Psoas muscle (tissue), 8 donors: ENCODE data around the gene BTLA. TPM values are rescaled to one million over a fixed set of nuclear protein-coding genes. Genes with fewer than 3 reads are reported as not detected.
"Not testable (repeated sequence)": the region's sequence is repeated elsewhere in the genome, so short reads cannot be mapped to it uniquely, and the experiment has no call there.

Source experiments
- ATAC-seq, 4 donors: fragments of 200-7000 bp; cut with Tn5 transposase; one replicate each; pipeline ENCODE4 v1.9.1; 2020; ENCODE audit warnings: moderate library complexity in 3 of 4, mild to moderate bottlenecking in 2 of 4
- DNase-seq, 2 donors: peaks; one replicate each; pipeline ENCODE4 v3.0.0-alpha.2; 2020
- H3K27ac ChIP-seq: fragments of 200-600 bp; one replicate; pipeline ENCODE4 v1.8.0; 2022
- H3K27me3 ChIP-seq, 3 donors: fragments of 200-600 bp in 1 of 3; one replicate each; pipeline versions ENCODE4 v1.6.1 to v1.8.0; 2013 to 2022; ENCODE audit warnings: low read length in 2 of 3, mild to moderate bottlenecking in 2 of 3, moderate library complexity in 1 of 3; ENCODE audit not compliant: insufficient read depth in 3 of 3
- H3K36me3 ChIP-seq, 2 donors: fragments of 200-600 bp in 1 of 2; one replicate each; pipeline versions ENCODE4 v1.6.1 to v1.8.0; 2013 to 2022; ENCODE audit warnings: low read depth in 1 of 2, mild to moderate bottlenecking in 1 of 2, moderate library complexity in 1 of 2; ENCODE audit not compliant: insufficient read depth in 1 of 2
- H3K4me1 ChIP-seq: fragments of 200-600 bp; one replicate; pipeline ENCODE4 v1.8.0; 2022
- H3K4me3 ChIP-seq: fragments of 200-600 bp; one replicate; pipeline ENCODE4 v1.8.0; 2022; ENCODE audit warnings: mild to moderate bottlenecking
- H3K9me3 ChIP-seq: fragments of 200-600 bp; one replicate; pipeline ENCODE4 v1.8.0; 2022
- CTCF ChIP-seq: fragments of 200-600 bp; IDR thresholded peaks from one replicate; pipeline ENCODE4 v1.8.0; 2022; ENCODE audit warnings: antibody characterized with exemption
- WGBS, 3 donors: extraction: QIAGEN DNeasy Blood & Tissue Kit; methylation state at CpG; one replicate each; pipeline versions ENCODE4 v1.1.6 to v1.1.7; 2013; 5-methylcytosine and 5-hydroxymethylcytosine counted together
- intact Hi-C, 2 donors: fragments of 100-400 bp; cut with DNase I; formaldehyde crosslinking; loops; one replicate each; pipeline versions ENCODE4 v1.11.0 to v1.14.2; 2022
- polyA plus RNA-seq, 3 donors: library from polyadenylated mRNA; stranded (reverse); fragments of 200-250 nt; gene quantifications; one replicate each; pipeline ENCODE4 v1.2.3, GENCODE V29; 2013
- total RNA-seq, 4 donors: library from RNA; stranded (reverse); fragmentation: NEBNext Ultra II Directional in 2 of 4; extraction: Animal tissue kit (Norgen Biotek cat#: 25700) in 2 of 4; gene quantifications; one replicate each; pipeline versions ENCODE4 v1.2.1 to v1.2.4, GENCODE V29; 2021 to 2023
- donor health status: healthy with polysubstance abuse.
- donor health status: DM: no; HTN: no; CAD: no; lungs with moderate emphysema.
- donor health status: Bipolar disorder and iron deficiency.
- donor health status: healthy.
- donor health status: DM: yes; HTN: yes; CAD: no.
- donor health status: DM: no; HTN: no; CAD: no.
- donor health status: DM: no; HTN: no; CAD: no.
- donor health status: DM: yes; HTN: yes; CAD: no.

The BTLA gene
- total and polyA plus RNA-seq, 7 donors, result 0.01 to 0.32 (median 0.13) TPM; not detected in 2

DNA sequence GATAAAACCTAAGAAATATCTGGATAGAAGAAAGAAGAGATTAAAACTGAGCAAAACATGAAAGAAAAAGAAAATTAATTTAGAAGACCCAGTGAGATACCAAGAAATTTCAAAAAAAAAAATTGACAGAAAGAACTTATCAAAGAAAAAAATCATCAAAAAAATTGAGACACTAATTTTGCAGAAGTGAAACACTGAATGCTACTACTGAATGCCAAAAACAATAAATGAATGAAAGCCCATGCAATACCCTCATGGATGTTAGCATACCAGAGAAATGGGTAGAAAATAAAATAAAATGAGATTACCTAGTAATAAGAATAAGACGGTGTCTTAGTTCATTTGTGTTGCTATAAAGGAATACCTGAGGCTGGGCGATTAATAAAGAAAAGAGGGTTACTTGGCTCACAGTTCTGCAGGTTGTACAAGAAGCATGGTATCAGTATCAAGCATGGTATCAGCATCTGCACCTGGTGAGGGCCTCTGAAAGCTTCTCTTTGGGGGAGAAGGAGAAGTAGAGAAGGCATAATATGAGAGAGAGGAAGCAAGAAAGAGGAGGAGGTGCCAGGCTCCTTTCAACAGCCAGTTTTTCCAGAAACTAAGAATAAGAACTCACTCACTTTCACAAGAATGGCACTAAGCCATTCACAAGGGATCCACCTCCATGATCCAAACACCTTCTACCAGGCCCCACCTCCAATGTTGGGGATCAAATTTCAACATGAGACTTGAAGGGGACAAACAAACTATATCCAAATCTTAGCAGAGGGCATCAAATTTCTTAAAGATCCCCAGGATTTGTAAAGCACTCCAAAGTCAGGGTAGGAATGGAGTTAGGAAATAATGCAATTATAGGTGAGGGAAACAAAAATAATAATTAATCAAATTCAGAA is 73.2 kb downstream of the BTLA start:
- 97 to 100% (median 98%) methylated on average over 2 of the region's 2 CpGs for WGBS, 3 donors

GRCh38 chr3:112425382-112425781 is 73.9 kb downstream of the BTLA start:
- DNase-seq (no peak), ATAC-seq (no peak)
- no peak overlapping the region for H3K4me3 ChIP-seq
- no peaks in the 10 kb centered on the region for H3K36me3 ChIP-seq
- no peak for TF ChIP-seq CTCF
- H3K4me1 ChIP-seq, result no peaks in the 10 kb centered on the region
- no peaks in the 10 kb centered on the region for H3K9me3 ChIP-seq
- no peak overlapping the region for H3K27ac ChIP-seq
- intact Hi-C loops, result no loop called here
- H3K27me3 ChIP-seq, result no peaks in the 10 kb centered on the region
- WGBS, 3 donors, result 93 to 99% (median 95%) methylated on average over 2 of the region's 2 CpGs

More for the DNA sequence above, 73.2 kb downstream of the BTLA start:
- TF ChIP-seq CTCF, result no peak
- Histone ChIP-seq H3K27me3 (no peaks in the 10 kb centered on the region), H3K4me3 (no peak overlapping the region), H3K9me3 (no peaks in the 10 kb centered on the region), H3K36me3 (no peaks in the 10 kb centered on the region), H3K4me1 (no peaks in the 10 kb centered on the region), H3K27ac (no peak overlapping the region)
- intact Hi-C loops, result no loop called here
- ATAC-seq (no peak), DNase-seq (no peak)

- no peaks in the 10 kb centered on the region for H3K9me3 ChIP-seq
- H3K27ac ChIP-seq, result no peak overlapping the region
- DNase-seq (no peak), ATAC-seq (no peak)
- TF ChIP-seq CTCF, result no peak
- H3K36me3 ChIP-seq, result no peaks in the 10 kb centered on the region
- WGBS, 3 donors, result 42 to 73% (median 43%) methylated on average over 1 of the region's 1 CpG
- H3K4me3 ChIP-seq, result no peak overlapping the region
- no peaks in the 10 kb centered on the region for H3K27me3 ChIP-seq
- no peaks in the 10 kb centered on the region for H3K4me1 ChIP-seq
- intact Hi-C loops, result no loop called here
These were observed 74.9 kb downstream of the BTLA start for GRCh38 chr3:112424394-112424793.

DNA sequence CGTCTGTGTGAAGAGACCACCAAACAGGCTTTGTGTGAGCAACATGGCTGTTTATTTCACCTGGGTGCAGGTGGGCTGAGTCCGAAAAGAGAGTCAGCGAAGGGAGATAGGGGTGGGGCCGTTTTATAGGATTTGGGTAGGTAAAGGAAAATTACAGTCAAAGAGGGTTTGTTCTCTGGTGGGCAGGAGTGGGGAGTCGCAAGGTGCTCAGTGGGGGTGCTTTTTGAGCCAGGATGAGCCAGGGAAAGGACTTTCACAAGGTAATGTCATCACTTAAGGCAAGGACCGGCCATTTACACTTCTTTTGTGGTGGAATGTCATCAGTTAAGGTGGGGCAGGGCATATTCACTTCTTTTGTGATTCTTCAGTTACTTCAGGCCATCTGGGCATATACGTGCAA is 76.4 kb downstream of the BTLA start:
- H3K36me3 ChIP-seq, H3K4me1 ChIP-seq, H3K27me3 ChIP-seq, DNase-seq, ATAC-seq, H3K27ac ChIP-seq, intact Hi-C loops, H3K9me3 ChIP-seq, H3K4me3 ChIP-seq: not testable (repeated sequence)
- 59 to 91% (median 81%) methylated on average over 2 to 3 of the region's 7 CpGs for WGBS, 3 donors

DNA sequence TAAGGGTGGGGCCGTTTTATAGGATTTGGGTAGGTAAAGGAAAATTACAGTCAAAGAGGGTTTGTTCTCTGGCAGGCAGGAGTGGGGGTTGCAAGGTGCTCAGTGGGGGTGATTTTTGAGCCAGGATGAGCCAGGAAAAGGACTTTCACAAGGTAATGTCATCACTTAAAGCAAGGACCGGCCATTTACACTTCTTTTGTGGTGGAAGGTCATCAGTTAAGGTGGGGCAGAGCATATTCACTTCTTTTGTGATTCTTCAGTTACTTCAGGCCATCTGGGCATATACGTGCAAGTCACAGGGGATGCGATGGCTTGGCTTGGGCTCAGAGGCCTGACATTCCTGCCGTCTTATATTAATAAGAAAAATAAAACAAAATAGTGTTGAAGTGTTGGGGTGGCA is 80.7 kb downstream of the BTLA start:
- ATAC-seq, H3K27me3 ChIP-seq, H3K27ac ChIP-seq, H3K36me3 ChIP-seq, H3K4me1 ChIP-seq, H3K4me3 ChIP-seq, intact Hi-C loops, DNase-seq, H3K9me3 ChIP-seq: not testable (repeated sequence)
- 80 to 89% (median 86%) methylated on average over 4 of the region's 5 CpGs for WGBS, 3 donors
